GM12878 (cell line): ENCODE results near the gene MEX3C. TPM values are rescaled to one million over a fixed set of nuclear protein-coding genes. Genes with fewer than 3 reads are reported as not detected.

ENCODE experiments used
- ATAC-seq: fragments of 200-7000 bp; cut with Tn5 transposase; 3 replicates; pipeline ENCODE4 v1.9.1; 2020; ENCODE audit warnings: mild to moderate bottlenecking, moderate library complexity
- BruUV-seq: library from RNA; stranded (reverse); fragments of 400-500 nt; replicated peaks from 2 replicates; lab custom pipeline; 2021; lab: Mats Ljungman, UMichigan
- CTCF ChIA-PET: fragments of 300-600 bp; sonication (Branson Sonifier 250); formaldehyde crosslinking; extraction: SDS; loops from one replicate; lab custom pipeline; 2021; ENCODE audit warnings: inconsistent platforms; lab: Yijun Ruan, JAX
- POLR2A ChIA-PET: fragments of 350-600 bp; formaldehyde crosslinking; extraction: SDS; loops from one replicate; lab custom pipeline; 2021; ENCODE audit warnings: inconsistent platforms; lab: Charles Lee
- RAD21 ChIA-PET: fragments of 300-600 bp; sonication (Branson Sonifier 250); formaldehyde crosslinking; loops from one replicate; lab custom pipeline; 2023; ENCODE audit warnings: antibody characterized with exemption; ENCODE audit not compliant: unreplicated experiment; lab: Charles Lee
- SMC1A ChIA-PET: fragments of 300-600 bp; sonication (Branson Sonifier 250); formaldehyde crosslinking; loops from one replicate; lab custom pipeline; 2023; ENCODE audit not compliant: unreplicated experiment, uncharacterized antibody; lab: Charles Lee
- DNase-seq: peaks from one replicate; pipeline ENCODE4 v3.0.0-alpha.2; 2011; ENCODE audit warnings: low read depth, low spot score
- FAIRE-seq: peaks from 3 replicates; lab custom pipeline; 2011; peaks lifted over from hg19 to GRCh38; lab: Jason Lieb, UNC
- H2AFZ ChIP-seq: 2 replicates; pipeline ENCODE4 v1.6.0; 2011; ENCODE audit warnings: low read depth, low read length, control low read depth; ENCODE audit not compliant: control insufficient read depth
- H3K27ac ChIP-seq: 2 replicates; pipeline ENCODE4 v1.5.1; 2011; ENCODE audit warnings: control low read depth; ENCODE audit not compliant: control insufficient read depth, insufficient read depth
- H3K27me3 ChIP-seq, 2 experiments: replicated peaks in 1 of 2; 2 replicates each; pipeline versions ENCODE4 v1.6.0 to v1.6.1; 2011; ENCODE audit warnings: low read length in 1 of 2; ENCODE audit not compliant: control insufficient read depth in 2 of 2, insufficient read depth in 2 of 2
- H3K36me3 ChIP-seq, 2 experiments: 2 replicates each; pipeline ENCODE4 v1.5.1; 2011; ENCODE audit warnings: low read length in 1 of 2; ENCODE audit not compliant: control insufficient read depth in 2 of 2, insufficient read depth in 2 of 2
- H3K4me1 ChIP-seq: 2 replicates; pipeline ENCODE4 v1.6.1; 2011; ENCODE audit warnings: mild to moderate bottlenecking, low read length, moderate library complexity, mixed read lengths; ENCODE audit not compliant: control insufficient read depth, insufficient read depth
- H3K4me2 ChIP-seq: 2 replicates; pipeline ENCODE4 v1.6.0; 2011; ENCODE audit warnings: control low read depth; ENCODE audit not compliant: control insufficient read depth, insufficient read depth
- H3K4me3 ChIP-seq: fragments of 200-600 bp; sonication (generic); 2 replicates; pipeline ENCODE4 v1.5.1; 2016
- H3K79me2 ChIP-seq: 2 replicates; pipeline ENCODE4 v1.6.0; 2011; ENCODE audit warnings: low read length; ENCODE audit not compliant: control insufficient read depth, insufficient read depth
- H3K9ac ChIP-seq: 2 replicates; pipeline ENCODE4 v1.8.0; 2011; ENCODE audit warnings: low read length, control low read depth, mixed read lengths; ENCODE audit not compliant: control insufficient read depth, insufficient read depth
- H3K9me3 ChIP-seq: replicated peaks from 3 replicates; pipeline ENCODE4 v1.5.1; 2011; ENCODE audit warnings: mild to moderate bottlenecking, low read length; ENCODE audit not compliant: control insufficient read depth, insufficient read depth
- H4K20me1 ChIP-seq: 2 replicates; pipeline ENCODE4 v1.6.0; 2011; ENCODE audit not compliant: control insufficient read depth, insufficient read depth
- PAX8 ChIP-seq: fragments of 450-650 bp; IDR thresholded peaks from 2 replicates; pipeline ENCODE4 v1.6.1; 2017; ENCODE audit warnings: mild to moderate bottlenecking, moderate library complexity
- RUNX3 ChIP-seq: IDR thresholded peaks from 2 replicates; pipeline ENCODE4 v1.6.1; 2012; ENCODE audit warnings: low read length, inconsistent platforms
- SMAD5 ChIP-seq: IDR thresholded peaks from 2 replicates; pipeline ENCODE4 v1.6.1; 2016; ENCODE audit warnings: antibody characterized with exemption, low read depth
- WRNIP1 ChIP-seq: IDR thresholded peaks from 2 replicates; pipeline ENCODE4 v1.6.1; 2011; ENCODE audit warnings: low read depth, low read length, improper control_type of control experiment, borderline replicate concordance
- WGBS: methylation state at CpG from one replicate; pipeline ENCODE4 v1.1.6; 2016; ENCODE audit warnings: low lambda C conversion rate; ENCODE audit not compliant: insufficient replicate concordance, insufficient coverage; ENCODE audit errors: missing lambda C conversion rate; 5-methylcytosine and 5-hydroxymethylcytosine counted together
- in situ Hi-C: fragments of 300-500 bp; cut with MboI; formaldehyde crosslinking; loops from 9 replicates; pipeline ENCODE4 v1.14.3; 2018; ENCODE audit warnings: mixed read lengths
- intact Hi-C: fragments of 100-400 bp; cut with micrococcal nuclease; formaldehyde crosslinking; loops from one replicate; pipeline ENCODE4 v1.14.2; 2022; ENCODE audit not compliant: unreplicated experiment
- polyA plus RNA-seq, 11 experiments: library from polyadenylated mRNA; depleted of rRNA in 4 of 11; unstranded in 6 of 11; stranded (reverse) in 5 of 11; fragments of >200 nt; fragmentation: Nextera tagmentation in 4 of 11; fragmentation: Illumina TruSeq in 1 of 11; extraction: Ambion mirVana in 4 of 11; extraction: Trizol in 1 of 11; gene quantifications; 1 replicate in 1 of 11; 2 replicates in 10 of 11; pipeline versions ENCODE4 v1.2.1 to v1.2.3, GENCODE V29; 2011 to 2016; ENCODE audit warnings: inconsistent platforms in 2 of 11, missing spikeins in 2 of 11, low read depth in 1 of 11
- total RNA-seq, 4 experiments: library from RNA; depleted of rRNA in 3 of 4; stranded (reverse); fragments of >200 nt in 3 of 4; fragmentation: Illumina TruSeq in 1 of 4; extraction: Trizol in 1 of 4; gene quantifications; 2 replicates each; pipeline versions ENCODE4 v1.2.1 to v1.2.3, GENCODE V29; 2013 to 2021

MEX3C gene
- total and polyA plus RNA-seq, 10 of the 15 experiments (the other 5 are each of a cell fraction or from before 2014, with no cell fraction given): 6.7 to 48.8 (median 21.3) TPM

DNA sequence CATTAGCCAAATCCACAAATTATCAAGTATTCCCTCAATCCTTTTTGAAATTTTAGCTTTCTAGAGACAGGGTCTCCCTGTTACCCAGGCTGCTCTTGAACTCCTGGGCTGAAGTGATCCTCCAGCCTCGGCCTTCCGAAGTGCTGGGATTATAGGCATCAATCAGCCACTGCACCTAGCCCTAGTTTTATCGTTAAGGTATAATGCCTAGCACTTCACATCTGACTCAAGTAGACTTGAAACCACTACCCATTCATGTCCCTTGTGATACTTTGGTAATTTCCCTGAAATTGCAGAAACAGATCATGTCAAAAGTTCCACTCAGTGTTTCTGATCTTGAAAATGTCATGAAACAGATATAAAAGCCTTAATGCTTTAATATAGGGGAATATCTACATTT is 26.3 kb downstream of the MEX3C start:
- H3K27ac ChIP-seq: peak overlapping the region; percentile 10
- H3K4me2 ChIP-seq: peak overlapping the region; percentile 57
- POLR2A ChIA-PET: interaction anchor here (1.2 to 1.4 kb wide), 2 partner anchors 17 to 26 kb away, joined by 3 read pairs; partner anchors contain the start of gene MEX3C
- no peak overlapping the region for H2AFZ ChIP-seq
- peak; percentile 78 for ATAC-seq
- H3K79me2 ChIP-seq: peaks cover 8% of the 10 kb centered on the region
- RAD21 ChIA-PET: no interaction called here
- H3K4me1 ChIP-seq: peaks cover 22% of the 10 kb centered on the region
- H3K4me3 ChIP-seq: no peak overlapping the region
- FAIRE-seq: no peak
- no TSS peak for BruUV-seq
- H3K9me3 ChIP-seq: no peaks in the 10 kb centered on the region
- CTCF ChIA-PET: interaction anchor here (0.7 to 1.4 kb wide), 4 partner anchors 9 to 91 kb away, joined by 3 to 4 read pairs (median 3); no protein-coding TSS in a partner anchor
- SMC1A ChIA-PET: interaction anchor here (1.2 to 2.2 kb wide), 3 partner anchors 15 to 21 kb away, joined by 3 to 6 read pairs (median 5); no protein-coding TSS in a partner anchor
- H4K20me1 ChIP-seq: no peaks in the 10 kb centered on the region
- H3K36me3 ChIP-seq: peaks cover 2 to 9% of the 10 kb centered on the region in 2 experiments
- H3K9ac ChIP-seq: no peak overlapping the region
- 32% methylated on average over 3 of the region's 3 CpGs for whole genome bisulfite sequencing
- in situ Hi-C loops: no loop called here
- DNase-seq: no peak
- H3K27me3 ChIP-seq: no peaks in the 10 kb centered on the region
- TF ChIP-seq RUNX3 (0 out of 2 replicates have a peak, but pooled peaks have one; percentile 30), SMAD5 (no peak)
- TF ChIP-seq, all 136 proteins: peak for 1
- intact Hi-C loops: no loop called here

DNA sequence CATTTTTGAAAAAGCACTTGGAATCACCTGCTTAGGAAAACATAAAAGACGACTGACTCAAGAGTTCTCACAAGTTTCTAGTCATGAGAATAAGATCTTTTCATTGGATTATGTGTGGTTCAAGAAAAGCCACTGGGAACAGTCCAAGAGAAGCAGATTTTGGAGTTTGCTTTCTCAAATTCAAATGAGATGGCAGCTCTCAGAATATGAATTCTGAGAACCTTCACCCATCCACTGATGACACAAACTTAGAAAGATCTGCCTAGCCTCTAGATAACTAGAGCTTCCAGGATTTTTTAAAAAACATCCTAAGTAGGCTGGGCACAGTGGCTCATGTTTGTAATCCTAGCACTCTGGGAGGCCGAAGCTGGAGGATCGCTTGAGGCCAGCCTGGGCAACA is 26.8 kb downstream of the MEX3C start:
- intact Hi-C loops: no loop called here
- 64% methylated on average over 3 of the region's 3 CpGs for WGBS
- in situ Hi-C loops: no loop called here
- CTCF ChIA-PET: interaction anchor here (0.7 to 1.4 kb wide), 3 partner anchors 13 to 91 kb away, joined by 3 read pairs; no protein-coding TSS in a partner anchor
- Histone ChIP-seq H3K9me3 (no peaks in the 10 kb centered on the region), H3K27me3 (no peaks in the 10 kb centered on the region), H4K20me1 (no peaks in the 10 kb centered on the region), H3K4me3 (no peak overlapping the region), H3K27ac (no peak overlapping the region), H3K4me1 (peaks cover 22% of the 10 kb centered on the region), H3K9ac (no peak overlapping the region), H2AFZ (no peak overlapping the region), H3K36me3 (peaks cover 2 to 6% of the 10 kb centered on the region in 2 experiments), H3K79me2 (peaks cover 8% of the 10 kb centered on the region), H3K4me2 (no peak overlapping the region)
- RAD21 ChIA-PET: no interaction called here
- no TSS peak for BruUV-seq
- no peak for DNase-seq
- no peak for ATAC-seq
- TF ChIP-seq WRNIP1 (no peak), PAX8 (no peak)
- SMC1A ChIA-PET: interaction anchor here (2.0 to 2.2 kb wide), 2 partner anchors 16 to 22 kb away, joined by 5 to 6 read pairs; no protein-coding TSS in a partner anchor
- POLR2A ChIA-PET: interaction anchor here (1.4 kb wide), 1 partner anchor 18 kb away, joined by 3 read pairs; no protein-coding TSS in a partner anchor
- no peak for FAIRE-seq
